ENCODE measurements around the gene CEP131. TPM values are rescaled to one million over a fixed set of nuclear protein-coding genes. Genes with fewer than 3 reads are reported as not detected.

The CEP131 gene
- total and polyA plus RNA-seq, 2 of the 4 experiments (the other 2 are of a cell fraction), result 4.8 to 9.6 TPM

GRCh38 chr17:81182596-81182995 lies 40.2 kb downstream of the CEP131 start:
- H3K23ac ChIP-seq (ENCODE audit: low read depth, low read length), result no peak overlapping the region
- H3K79me1 ChIP-seq (ENCODE audit: low read depth in 1 of 2, low read length in 2 of 2), result no peaks in the 10 kb centered on the region
- no peak overlapping the region for H3K4ac ChIP-seq (ENCODE audit: low read depth, low read length)
- H3K9me3 ChIP-seq (ENCODE audit: control insufficient read depth, insufficient read depth, low read length), result no peaks in the 10 kb centered on the region
- intact Hi-C loops (cut with micrococcal nuclease) (no loop called here), dilution Hi-C loops (cut with HindIII; ENCODE audit: low sequenced_read_pairs, unreplicated experiment) (no loop called here), in situ Hi-C loops (cut with MboI; ENCODE audit: low sequenced_read_pairs) (no loop called here)
- no peak overlapping the region for H2AK9ac ChIP-seq (replicated peaks; ENCODE audit: low read depth, low read length, poor library complexity)
- no peak overlapping the region for H4K8ac ChIP-seq (ENCODE audit: low read depth in 2 of 2, low read length in 2 of 2)
- POLR2A ChIA-PET (ENCODE audit: unreplicated experiment), result no interaction called here
- no TSS peak for BruUV-seq (replicated peaks)
- no peak overlapping the region for H2AFZ ChIP-seq (replicated peaks; ENCODE audit: low read length, poor library complexity)
- TF ChIP-seq RCOR1 (IDR thresholded peaks at IDR 0.05; ENCODE audit: insufficient replicate concordance, low read length) (no peak), MXI1 (IDR thresholded peaks at IDR 0.05; ENCODE audit: borderline replicate concordance, low read depth, low read length) (no peak), USF2 (IDR thresholded peaks at IDR 0.05; ENCODE audit: low read depth, low read length) (no peak), NFE2L2 (IDR thresholded peaks at IDR 0.05; ENCODE audit: low read depth, low read length) (no peak), SMC3 (IDR thresholded peaks at IDR 0.05; ENCODE audit: low read depth, low read length) (no peak)
- no peak overlapping the region for H3K56ac ChIP-seq (ENCODE audit: extremely low read depth, insufficient read depth, low read length)
- H3K4me3 ChIP-seq (ENCODE audit: insufficient read depth, low read depth, low read length), result no peak overlapping the region
- H2AK5ac ChIP-seq (ENCODE audit: low read depth, low read length), result no peak overlapping the region
- no peaks in the 10 kb centered on the region for H3K36me3 ChIP-seq (ENCODE audit: control insufficient read depth, insufficient read depth, low read length)
- no peak overlapping the region for H3K18ac ChIP-seq (ENCODE audit: low read depth, low read length)
- H3K27me3 ChIP-seq (ENCODE audit: control insufficient read depth, insufficient read depth, low read length), result peaks cover 6% of the 10 kb centered on the region; the same call in 1 of the 2 replicates
- H3K9me1 ChIP-seq (ENCODE audit: insufficient read depth, low read length), result no peaks in the 10 kb centered on the region
- ATAC-seq (ENCODE audit: low read depth), result no peak
- no peak overlapping the region for H2BK15ac ChIP-seq (ENCODE audit: low read depth, low read length)
- no peak overlapping the region for H3K14ac ChIP-seq (replicated peaks; ENCODE audit: low read depth, low read length)
- H3K27ac ChIP-seq (ENCODE audit: insufficient read depth, low read length), result no peak overlapping the region
- H2BK5ac ChIP-seq (ENCODE audit: low read depth, low read length, poor library complexity, severe bottlenecking), result no peak overlapping the region
- no peaks in the 10 kb centered on the region for H3K4me1 ChIP-seq (ENCODE audit: control insufficient read depth, insufficient read depth, low read length)
- no peak overlapping the region for H4K91ac ChIP-seq (ENCODE audit: insufficient read depth, low read depth, low read length)
- no peak overlapping the region for H3K9ac ChIP-seq (ENCODE audit: low read depth, low read length)
- DNase-seq, result no peak
- 40% methylated on average over 1 of the region's 5 CpGs; no CpG with 5 or more reads in 1 of the 2 experiments for WGBS, 2 experiments (ENCODE audit: extremely low coverage in 2 of 2, insufficient read length in 1 of 2)
- H4K20me1 ChIP-seq (ENCODE audit: insufficient read depth, low read length), result no peaks in the 10 kb centered on the region
- no peak overlapping the region for H4K5ac ChIP-seq (ENCODE audit: low read depth, low read length)
- CTCF ChIA-PET, result no interaction called here
- H2BK20ac ChIP-seq (ENCODE audit: low read depth, low read length), result no peak overlapping the region
- H3K4me2 ChIP-seq (ENCODE audit: low read depth, low read length), result no peak overlapping the region
- H2BK120ac ChIP-seq (ENCODE audit: low read depth, low read length), result no peak overlapping the region

Data from IMR-90 (cell line).